K562 (cell line): ENCODE measurements around the gene CSF3. TPM values are rescaled to one million over a fixed set of nuclear protein-coding genes. Genes with fewer than 3 reads are reported as not detected.

Experiments
- ATAC-seq: fragments of 200-7000 bp; cut with Tn5 transposase; 3 replicates; pipeline ENCODE4 v1.9.1; 2020; ENCODE audit warnings: moderate library complexity
- BruUV-seq: library from RNA; stranded (reverse); fragments of 400-500 nt; replicated peaks from 2 replicates; lab custom pipeline; 2021; lab: Mats Ljungman, UMichigan
- CTCF ChIA-PET: fragments of 300-600 bp; formaldehyde crosslinking; extraction: SDS; loops from one replicate; lab custom pipeline; 2021; ENCODE audit warnings: low intra/inter-chr PET ratio; lab: Yijun Ruan, JAX
- POLR2A ChIA-PET: fragments of 300-600, 350-650 bp; sonication (Branson Sonifier 250); formaldehyde crosslinking; extraction: SDS; loops from one replicate; lab custom pipeline; 2021; ENCODE audit warnings: antibody characterized with exemption, inconsistent platforms; lab: Yijun Ruan, JAX
- DNase-seq, 4 experiments: peaks; one replicate each; pipeline versions ENCODE4 v3.0.0 to v3.0.0-alpha.2; 2011 to 2018; ENCODE audit warnings: low spot score in 3 of 4, mixed read lengths in 3 of 4; ENCODE audit errors: extremely low read depth in 1 of 4
- FAIRE-seq: peaks from 2 replicates; lab custom pipeline; 2011; peaks lifted over from hg19 to GRCh38; lab: Jason Lieb, UNC
- H2AFZ ChIP-seq: 2 replicates; pipeline ENCODE4 v1.6.0; 2011; ENCODE audit warnings: low read depth, low read length, control low read depth, inconsistent platforms
- H3K27ac ChIP-seq: fragments of 200-600 bp; 3 replicates; pipeline ENCODE4 v1.8.0; 2011; ENCODE audit warnings: low read depth, mild to moderate bottlenecking, control low read depth, inconsistent platforms, low read length, moderate library complexity, mixed read lengths; ENCODE audit errors: extremely low read depth
- H3K27me3 ChIP-seq, 2 experiments: fragments of 300-600 bp in 1 of 2; 2 replicates in 1 of 2; 3 replicates in 1 of 2; pipeline versions ENCODE4 v1.6.0 to v1.8.0; 2011; ENCODE audit warnings: inconsistent platforms in 2 of 2, low read length in 2 of 2, mild to moderate bottlenecking in 1 of 2, mixed read lengths in 1 of 2, moderate library complexity in 1 of 2; ENCODE audit not compliant: control insufficient read depth in 2 of 2, insufficient read depth in 2 of 2
- H3K36me3 ChIP-seq: fragments of 300-600 bp; 3 replicates; pipeline ENCODE4 v1.8.0; 2011; ENCODE audit warnings: mild to moderate bottlenecking, low read length, inconsistent platforms; ENCODE audit not compliant: control insufficient read depth, insufficient read depth
- H3K4me1 ChIP-seq, 2 experiments: fragments of 200-600 bp in 1 of 2; replicated peaks in 1 of 2; 2 replicates in 1 of 2; 3 replicates in 1 of 2; pipeline versions ENCODE4 v1.5.1 to v1.8.0; 2011; ENCODE audit warnings: inconsistent platforms in 2 of 2, low read length in 2 of 2, mild to moderate bottlenecking in 1 of 2, mixed read lengths in 1 of 2, moderate library complexity in 1 of 2; ENCODE audit not compliant: control insufficient read depth in 2 of 2, insufficient read depth in 2 of 2
- H3K4me2 ChIP-seq: 2 replicates; pipeline ENCODE4 v1.6.1; 2011; ENCODE audit warnings: low read length, control low read depth, inconsistent platforms, mixed read lengths; ENCODE audit not compliant: insufficient read depth
- H3K4me3 ChIP-seq: fragments of 200-600 bp; sonication (generic), shearing (Covaris generic); 2 replicates; pipeline ENCODE4 v1.5.1; 2016; ENCODE audit warnings: control low read depth, inconsistent platforms
- H3K79me2 ChIP-seq: fragments of 200-600 bp; 3 replicates; pipeline ENCODE4 v1.8.0; 2011; ENCODE audit warnings: low read length, inconsistent platforms; ENCODE audit not compliant: control insufficient read depth, insufficient read depth
- H3K9ac ChIP-seq, 2 experiments: 2 replicates each; pipeline versions ENCODE4 v1.6.0 to v1.6.1; 2011; ENCODE audit warnings: low read depth in 2 of 2, low read length in 2 of 2, control low read depth in 1 of 2, inconsistent platforms in 1 of 2, mild to moderate bottlenecking in 1 of 2, mixed read lengths in 1 of 2; ENCODE audit not compliant: insufficient read depth in 1 of 2
- H3K9me1 ChIP-seq: one replicate; pipeline ENCODE4 v1.6.0; 2011; ENCODE audit warnings: inconsistent platforms, mild to moderate bottlenecking, low read length, moderate library complexity; ENCODE audit not compliant: control insufficient read depth, insufficient read depth
- H3K9me3 ChIP-seq: replicated peaks from 2 replicates; pipeline ENCODE4 v1.5.1; 2011; ENCODE audit warnings: low read depth, low read length, inconsistent platforms; ENCODE audit not compliant: control insufficient read depth, insufficient read depth
- H4K20me1 ChIP-seq: replicated peaks from 2 replicates; pipeline ENCODE4 v1.6.1; 2011; ENCODE audit warnings: low read length, inconsistent platforms, mixed read lengths; ENCODE audit not compliant: control insufficient read depth, insufficient read depth
- AFF1 ChIP-seq, 2 experiments: fragments of 450-650 bp; IDR thresholded peaks; 2 replicates each; pipeline ENCODE4 v1.6.1; 2018; ENCODE audit warnings: mild to moderate bottlenecking in 2 of 2, low read depth in 1 of 2; ENCODE audit not compliant: partially characterized antibody in 2 of 2
- ELF1 ChIP-seq: fragments of 200-800 bp; sonication (Bioruptor generic); IDR thresholded peaks from 2 replicates; pipeline ENCODE4 v1.6.1; 2016; ENCODE audit warnings: missing genetic modification characterization, missing compliant biosample characterization
- HIVEP1 ChIP-seq: fragments of 250-450 bp; sonication (Bioruptor Pico); IDR thresholded peaks from 2 replicates; pipeline ENCODE4 v1.4.0; 2020; ENCODE audit warnings: mild to moderate bottlenecking
- KDM5B ChIP-seq: fragments of 200-600 bp; sonication (generic); IDR thresholded peaks from 2 replicates; pipeline ENCODE4 v1.6.1; 2012; ENCODE audit warnings: low read depth, mild to moderate bottlenecking, moderate library complexity, low read length, control low read depth, inconsistent platforms; ENCODE audit not compliant: insufficient replicate concordance
- NBN ChIP-seq: fragments of 450-650 bp; IDR thresholded peaks from 2 replicates; pipeline ENCODE4 v1.6.1; 2016; ENCODE audit warnings: low read depth, mild to moderate bottlenecking
- NR2C1 ChIP-seq, 2 experiments: fragments of 450-650 bp; IDR thresholded peaks; 2 replicates each; pipeline ENCODE4 v1.6.1; 2017; ENCODE audit warnings: mild to moderate bottlenecking in 2 of 2, antibody characterized with exemption in 1 of 2, inconsistent platforms in 1 of 2, missing compliant biosample characterization in 1 of 2, missing genetic modification characterization in 1 of 2
- RBFOX2 ChIP-seq: fragments of 200-400 bp; formaldehyde crosslinking; IDR thresholded peaks from 2 replicates; pipeline ENCODE4 v1.6.1; 2017; ENCODE audit warnings: low read depth, mild to moderate bottlenecking, low read length, moderate library complexity
- ZNF134 ChIP-seq: fragments of 250-450 bp; sonication (Bioruptor Pico); conservative IDR thresholded peaks from 2 replicates; pipeline ENCODE4 v1.4.0; 2020
- WGBS: fragments of 100-300 bp; shearing (Covaris generic); methylation state at CpG from one replicate; pipeline ENCODE4 v1.1.6; 2016; ENCODE audit warnings: low coverage, mixed read lengths; ENCODE audit not compliant: insufficient coverage; ENCODE audit errors: missing lambda C conversion rate; 5-methylcytosine and 5-hydroxymethylcytosine counted together
- in situ Hi-C: fragments of 300-500 bp; cut with MboI; formaldehyde crosslinking; loops from 4 replicates; pipeline ENCODE4 v1.15.0; 2018; ENCODE audit warnings: inconsistent platforms, mixed read lengths
- intact Hi-C: fragments of 100-400 bp; cut with micrococcal nuclease; formaldehyde crosslinking; loops from 2 replicates; pipeline ENCODE4 v1.14.2; 2022
- polyA plus RNA-seq, 8 experiments: library from polyadenylated mRNA; depleted of rRNA in 4 of 8; stranded (reverse) in 5 of 8; unstranded in 3 of 8; fragments of >200 nt; fragmentation: Nextera tagmentation in 2 of 8; fragmentation: Illumina TruSeq in 1 of 8; extraction: Ambion mirVana in 2 of 8; extraction: Trizol in 1 of 8; gene quantifications; 2 replicates each; pipeline versions ENCODE4 v1.2.1 to v1.2.3, GENCODE V29; 2011 to 2014; ENCODE audit warnings: inconsistent platforms in 1 of 8, missing spikeins in 1 of 8
- total RNA-seq, 7 experiments: library from RNA; depleted of rRNA in 6 of 7; stranded (reverse); fragments of >200 nt in 6 of 7; fragmentation: Illumina TruSeq in 2 of 7; extraction: Trizol in 2 of 7; gene quantifications; 2 replicates each; pipeline versions ENCODE4 v1.2.1 to v1.2.3, GENCODE V29; 2011 to 2021; ENCODE audit warnings: low replicate concordance in 1 of 7

Gene CSF3
- total and polyA plus RNA-seq, 9 of the 15 experiments (the other 6 are each of a cell fraction or from before 2014, with no cell fraction given): 0.19 TPM; not detected in 8

DNA sequence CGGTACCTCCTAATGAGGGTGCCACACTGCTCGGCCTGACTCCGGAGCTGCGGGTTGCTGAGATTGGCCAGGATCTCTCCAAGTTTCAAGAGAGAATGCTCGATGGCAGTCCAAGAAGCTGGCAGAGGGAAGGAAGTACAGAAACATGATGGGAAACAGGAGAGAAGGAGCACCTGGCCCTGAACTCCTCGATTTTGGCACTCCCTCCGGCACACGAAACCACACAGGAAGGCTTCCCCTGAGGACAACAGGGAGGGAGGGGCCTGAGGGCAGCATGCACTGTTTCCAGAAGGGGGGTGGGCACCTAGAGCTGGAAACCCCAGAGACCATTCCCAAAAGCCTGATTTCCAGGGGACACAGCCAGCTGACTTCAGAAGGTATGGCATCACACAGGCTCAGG is 18.1 kb downstream of the CSF3 start:
- no TSS peak for BruUV-seq
- TF ChIP-seq ZNF134 (CRISPR knock-in tag) (no peak), ELF1 (tag) (no peak), NBN (no peak), NR2C1 (IDR thresholded peaks at IDR 0.05) (no peak), NR2C1 (tag; IDR thresholded peaks at IDR 0.05) (no peak), AFF1 (IDR thresholded peaks at IDR 0.05; ENCODE audit: low read depth in 1 of 2, partially characterized antibody in 2 of 2) (no peak), HIVEP1 (CRISPR knock-in tag) (no peak), RBFOX2 (0 out of 2 replicates have a peak, but pooled peaks have one; percentile 12), KDM5B (no peak)
- TF ChIP-seq, all 486 proteins: peak for 1

More for the DNA sequence above, 18.1 kb downstream of the CSF3 start:
- in situ Hi-C loops: loop anchor here (5.0 kb wide), 1 partner anchor 49 kb away; no protein-coding TSS in a partner anchor
- Histone ChIP-seq H3K4me3 (no peak overlapping the region), H2AFZ (no peak overlapping the region), H3K27ac (no peak overlapping the region), H3K4me2 (no peak overlapping the region), H3K36me3 (peaks cover 78% of the 10 kb centered on the region), H4K20me1 (no peaks in the 10 kb centered on the region), H3K79me2 (no peaks in the 10 kb centered on the region), H3K4me1 (peaks cover 0 to 4% of the 10 kb centered on the region in 2 experiments; a peak in 1 of 5 replicates), H3K27me3 (no peaks in the 10 kb centered on the region), H3K9me3 (no peaks in the 10 kb centered on the region), H3K9ac (no peak overlapping the region), H3K9me1 (no peaks in the 10 kb centered on the region)
- intact Hi-C loops: no loop called here
- ATAC-seq (no peak), FAIRE-seq (no peak), DNase-seq (no peak)
- 92% methylated on average over 7 of the region's 8 CpGs for WGBS
- ChIA-PET CTCF (no interaction called here), POLR2A (interaction anchor here (1.4 kb wide), 1 partner anchor 16 kb away, joined by 3 read pairs; no protein-coding TSS in a partner anchor)
